Stomach (tissue), 9 donors: ENCODE results near the gene KRT9. TPM values are rescaled to one million over a fixed set of nuclear protein-coding genes. Genes with fewer than 3 reads are reported as not detected.

Experiments used
- DNase-seq, 2 donors: peaks; one replicate each; pipeline versions ENCODE4 v3.0.0 to v3.0.0-alpha.2; 2013 to 2019
- H3K27ac ChIP-seq, 5 donors: fragments of 200-600 bp in 4 of 5; sonication (generic) in 4 of 5; one replicate each; pipeline ENCODE4 v1.5.1; 2013 to 2019; ENCODE audit warnings: mild to moderate bottlenecking in 1 of 5, moderate library complexity in 1 of 5
- H3K27me3 ChIP-seq, 3 donors: fragments of 200-600 bp; sonication (generic); one replicate each; pipeline ENCODE4 v1.5.1; 2017 to 2019; ENCODE audit warnings: mixed run types in 1 of 3
- H3K36me3 ChIP-seq, 4 donors: fragments of 200-600 bp; sonication (generic); 1 replicate in 3 of 4; 2 replicates in 1 of 4; pipeline ENCODE4 v1.5.1; 2016 to 2019
- H3K4me1 ChIP-seq, 4 donors: fragments of 200-600 bp; sonication (generic); one replicate each; pipeline ENCODE4 v1.5.1; 2016 to 2019
- H3K4me3 ChIP-seq, 4 donors: fragments of 200-600 bp; sonication (generic) in 3 of 4; one replicate each; pipeline ENCODE4 v1.5.1; 2016 to 2019; ENCODE audit warnings: mild to moderate bottlenecking in 1 of 4
- H3K9me3 ChIP-seq, 4 donors: fragments of 200-600 bp; sonication (generic); one replicate each; pipeline ENCODE4 v1.5.1; 2016 to 2019
- CTCF ChIP-seq, 7 experiments: fragments of 450-650 bp in 4 of 7; fragments of 200-600 bp in 3 of 7; sonication (generic) in 3 of 7; IDR thresholded peaks; one replicate each; pipeline ENCODE4 v1.5.1; 2016 to 2019; ENCODE audit warnings: antibody characterized with exemption in 7 of 7, control low read depth in 2 of 7, mild to moderate bottlenecking in 1 of 7
- EP300 ChIP-seq: sonication (generic); formaldehyde crosslinking; IDR thresholded peaks from one replicate; pipeline ENCODE4 v1.6.1; 2017; ENCODE audit warnings: antibody characterized with exemption
- POLR2A ChIP-seq, 4 donors: fragments of 450-650 bp; IDR thresholded peaks; one replicate each; pipeline ENCODE4 v1.6.1; 2016; ENCODE audit warnings: antibody characterized with exemption in 4 of 4, control low read depth in 2 of 4, mild to moderate bottlenecking in 1 of 4, moderate library complexity in 1 of 4
- POLR2AphosphoS5 ChIP-seq, 3 donors: sonication (generic); formaldehyde crosslinking; IDR thresholded peaks; one replicate each; pipeline ENCODE4 v1.6.1; 2016; ENCODE audit warnings: antibody characterized with exemption in 3 of 3
- WGBS, 5 donors: extraction: QIAGEN DNeasy Blood & Tissue Kit in 3 of 5; methylation state at CpG; one replicate each; pipeline versions ENCODE4 v1.1.5 to v1.1.7; 2013 to 2018; 5-methylcytosine and 5-hydroxymethylcytosine counted together
- intact Hi-C: fragments of 100-400 bp; cut with DNase I; formaldehyde crosslinking; loops from one replicate; pipeline ENCODE4 v1.15.1; 2023; ENCODE audit warnings: low total_unique reads
- polyA plus RNA-seq, 3 donors: library from polyadenylated mRNA; stranded (reverse); fragments of 200-250 nt; gene quantifications; one replicate each; pipeline ENCODE4 v1.2.3, GENCODE V29; 2013
- total RNA-seq, 5 donors: library from RNA; depleted of rRNA; stranded (reverse); fragments of >200 nt; gene quantifications; one replicate each; pipeline versions ENCODE4 v1.1.0 to v1.2.3, GENCODE V29; 2014 to 2016
- donor health status: healthy with polysubstance abuse.
- donor health status: Bipolar disorder and iron deficiency.
- donor health status: healthy.

KRT9 gene
- total and polyA plus RNA-seq, 8 donors: not detected

GRCh38 chr17:41519501-41520224 lies 52.2 kb downstream of the KRT9 start:
- Histone ChIP-seq H3K27me3 (peaks cover 0 to 22% (median 0%) of the 10 kb centered on the region in 3 donors), H3K4me3 (no peak overlapping the region), H3K4me1 (peaks cover 4 to 40% (median 27%) of the 10 kb centered on the region in 4 donors), H3K36me3 (peaks cover 0 to 12% (median 11%) of the 10 kb centered on the region in 4 donors), H3K9me3 (no peaks in the 10 kb centered on the region), H3K27ac (no peak overlapping the region)
- TF ChIP-seq EP300 (no peak), POLR2AphosphoS5 (IDR thresholded peaks at IDR 0.05) (no peak), POLR2A (IDR thresholded peaks at IDR 0.05) (no peak), CTCF (IDR thresholded peaks at IDR 0.05) (no peak)
- intact Hi-C loops: no loop called here
- WGBS, 5 donors: 31 to 50% (median 41%) methylated on average over 8 to 11 of the region's 11 CpGs
- peak in 1 of 2 donors; percentile 81 for DNase-seq

GRCh38 chr17:41518789-41519449 lies 52.9 kb downstream of the KRT9 start, which contains the start of gene KRT15:
TSS of gene KRT15 (minus strand) at chr17:41518890. CDS start at chr17:41518827, 63 bp downstream.
- DNase-seq: no peak
- peaks cover 4 to 33% (median 24%) of the 10 kb centered on the region in 4 donors for H3K4me1 ChIP-seq
- no peak within 1 kb of the TSS for H3K27ac ChIP-seq
- H3K27me3 ChIP-seq: peaks cover 0 to 22% (median 0%) of the 10 kb centered on the region in 3 donors
- peaks cover 0 to 5% (median 4%) of the 10 kb centered on the region in 4 donors for H3K36me3 ChIP-seq
- intact Hi-C loops: no loop called here
- TF ChIP-seq CTCF (IDR thresholded peaks at IDR 0.05) (no peak), POLR2A (IDR thresholded peaks at IDR 0.05) (no peak), POLR2AphosphoS5 (IDR thresholded peaks at IDR 0.05) (no peak), EP300 (no peak)
- no peak within 1 kb of the TSS for H3K4me3 ChIP-seq
- 58 to 67% (median 61%) methylated on average over 7 to 8 of the region's 8 CpGs for WGBS, 5 donors
- no peaks in the 10 kb centered on the region for H3K9me3 ChIP-seq

- 83 to 91% (median 86%) methylated on average over 3 of the region's 3 CpGs for WGBS, 5 donors
- Histone ChIP-seq H3K27ac (no peak overlapping the region), H3K4me3 (no peak overlapping the region), H3K36me3 (no peaks in the 10 kb centered on the region), H3K27me3 (peaks cover 0 to 22% (median 0%) of the 10 kb centered on the region in 3 donors), H3K4me1 (peaks cover 4 to 24% (median 20%) of the 10 kb centered on the region in 4 donors), H3K9me3 (no peaks in the 10 kb centered on the region)
- TF ChIP-seq POLR2AphosphoS5 (IDR thresholded peaks at IDR 0.05) (no peak), CTCF (IDR thresholded peaks at IDR 0.05) (no peak), EP300 (no peak), POLR2A (IDR thresholded peaks at IDR 0.05) (no peak)
- intact Hi-C loops: no loop called here
- DNase-seq: no peak
Measured at GRCh38 chr17:41518031-41518430, 53.8 kb downstream of the KRT9 start.

GRCh38 chr17:41516830-41517283 lies 55.0 kb downstream of the KRT9 start:
- TF ChIP-seq EP300 (no peak), CTCF (IDR thresholded peaks at IDR 0.05) (no peak), POLR2A (IDR thresholded peaks at IDR 0.05) (no peak), POLR2AphosphoS5 (IDR thresholded peaks at IDR 0.05) (no peak)
- H3K27me3 ChIP-seq: peaks cover 0 to 22% (median 0%) of the 10 kb centered on the region in 3 donors
- no peak overlapping the region for H3K27ac ChIP-seq
- H3K36me3 ChIP-seq: no peaks in the 10 kb centered on the region
- H3K4me3 ChIP-seq: no peak overlapping the region
- peaks cover 0 to 12% (median 9%) of the 10 kb centered on the region in 4 donors for H3K4me1 ChIP-seq
- no peaks in the 10 kb centered on the region for H3K9me3 ChIP-seq
- 72 to 92% (median 89%) methylated on average over 12 to 14 of the region's 14 CpGs for WGBS, 5 donors
- intact Hi-C loops: no loop called here
- no peak for DNase-seq
